HG03439 (cell line): Measurements from ENCODE around the gene PI4KA.

Experiments used
- ATAC-seq: cut with Tn5 transposase; IDR thresholded peaks from one replicate; pipeline ENCODE4 v1.9.1; 2021; ENCODE audit warnings: mild to moderate bottlenecking, moderate library complexity; ENCODE audit not compliant: unreplicated experiment

The PI4KA gene

DNA sequence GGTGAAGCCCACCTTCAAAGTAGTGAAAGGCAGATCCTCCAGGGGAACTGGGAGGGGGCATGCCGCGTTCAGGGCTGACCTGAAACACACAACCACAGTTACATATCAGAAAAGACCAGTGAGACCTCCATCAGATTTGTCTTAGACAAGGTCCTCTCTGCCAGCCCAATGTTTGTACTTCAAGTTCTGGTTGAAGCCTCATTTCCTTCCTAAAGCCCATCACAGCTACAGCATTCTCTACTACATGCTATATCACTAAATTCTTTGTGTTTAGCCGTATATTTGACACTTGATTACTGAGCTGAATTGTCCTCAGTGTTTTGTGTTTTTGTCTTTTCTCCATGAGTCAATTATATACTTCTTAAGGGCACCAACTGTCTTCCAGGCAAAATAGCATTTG is 40.1 kb downstream of the PI4KA start:
- ATAC-seq: no peak

DNA sequence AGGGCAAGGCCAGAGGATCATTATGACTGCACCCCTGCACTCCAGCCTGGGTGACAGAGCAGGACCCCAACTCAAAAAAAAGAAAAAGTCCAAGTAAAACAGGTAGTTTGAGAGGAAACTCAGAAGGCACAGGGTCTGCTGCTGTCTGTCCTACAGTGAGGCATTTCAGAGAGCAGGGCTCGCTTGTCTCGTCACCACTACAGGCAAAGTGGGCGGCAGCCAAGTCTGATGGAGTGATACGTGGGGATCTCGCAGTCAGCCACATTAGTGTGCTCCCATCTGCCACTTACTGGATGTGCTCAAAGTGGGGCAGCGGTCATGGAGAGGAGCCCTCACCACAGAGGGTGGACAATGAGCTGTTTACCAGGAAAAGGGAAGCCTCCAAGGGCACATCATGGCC is 42.1 kb downstream of the PI4KA start:
- no peak for ATAC-seq

DNA sequence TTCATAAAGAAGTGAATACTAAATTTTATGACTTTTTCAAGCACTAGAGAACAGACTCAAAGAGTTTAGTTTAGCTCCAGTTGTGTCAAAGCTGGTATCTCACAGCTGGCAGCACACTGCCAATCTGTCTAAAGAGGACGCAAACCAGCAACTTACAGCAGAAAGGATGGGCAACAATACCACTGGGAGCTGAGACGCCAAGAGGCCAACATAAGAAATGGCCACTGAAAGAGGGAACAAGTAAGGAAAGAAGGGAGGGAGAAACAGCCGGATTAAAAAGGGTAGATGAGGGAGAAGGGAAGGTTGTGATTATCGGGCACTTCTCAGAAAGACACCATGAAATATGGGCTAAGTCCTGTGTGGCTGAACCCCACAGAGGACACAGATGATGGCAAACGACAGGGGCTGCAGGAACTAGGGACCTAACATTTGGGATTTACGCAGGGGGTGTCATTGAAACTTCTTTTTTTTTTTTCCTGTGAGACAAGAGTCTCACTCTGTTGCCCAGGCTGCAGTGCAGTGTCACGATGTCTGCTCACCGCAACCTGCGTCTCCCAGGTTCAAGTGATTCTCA is 43.0 kb downstream of the PI4KA start:
- no peak for ATAC-seq

DNA sequence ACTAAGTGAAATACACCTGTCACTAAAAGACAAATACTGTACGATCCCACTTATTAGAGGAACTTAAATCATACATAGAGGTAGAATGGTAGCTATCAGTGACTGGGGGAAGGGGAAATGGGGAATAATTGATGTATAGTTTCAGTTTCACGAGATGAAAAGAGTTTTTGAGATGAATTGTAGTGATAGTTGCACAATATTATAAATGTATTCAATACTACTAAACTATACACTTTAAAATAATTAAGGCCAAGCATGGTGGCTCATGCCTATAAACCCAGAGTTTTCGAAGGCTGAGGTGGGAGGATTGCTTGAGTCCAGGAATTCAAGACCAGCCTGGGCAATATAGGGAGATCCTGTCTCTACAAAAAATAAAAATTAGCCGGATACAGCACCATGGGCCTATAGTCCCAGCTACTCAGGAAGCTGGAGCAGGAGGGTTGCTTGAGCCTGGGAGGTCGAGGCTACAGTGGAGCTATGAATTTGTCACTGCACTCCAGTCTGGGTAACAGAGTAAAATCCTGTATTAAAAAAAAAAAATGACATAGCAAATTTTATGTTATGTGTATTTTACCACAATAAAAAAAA is 44.3 kb downstream of the PI4KA start:
- ATAC-seq: no peak

DNA sequence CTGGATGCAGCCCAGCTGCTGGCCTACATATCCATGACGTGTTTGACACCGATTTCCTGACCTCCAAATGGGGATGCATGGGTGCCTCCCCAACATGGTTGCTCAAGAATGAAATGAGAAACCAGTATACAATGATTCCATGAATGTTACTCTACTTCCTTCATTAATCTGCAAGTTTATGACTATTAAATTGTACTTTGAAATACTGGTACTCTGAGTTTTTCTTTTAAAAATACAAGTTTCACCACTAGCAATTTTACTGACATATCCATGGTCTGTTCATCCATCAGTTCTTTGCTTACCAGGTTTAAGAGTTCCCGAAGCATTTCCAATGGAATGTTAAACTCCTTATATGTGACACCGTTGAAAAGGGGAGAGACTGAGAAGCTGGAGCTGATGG is 45.6 kb downstream of the PI4KA start:
- no peak for ATAC-seq

DNA sequence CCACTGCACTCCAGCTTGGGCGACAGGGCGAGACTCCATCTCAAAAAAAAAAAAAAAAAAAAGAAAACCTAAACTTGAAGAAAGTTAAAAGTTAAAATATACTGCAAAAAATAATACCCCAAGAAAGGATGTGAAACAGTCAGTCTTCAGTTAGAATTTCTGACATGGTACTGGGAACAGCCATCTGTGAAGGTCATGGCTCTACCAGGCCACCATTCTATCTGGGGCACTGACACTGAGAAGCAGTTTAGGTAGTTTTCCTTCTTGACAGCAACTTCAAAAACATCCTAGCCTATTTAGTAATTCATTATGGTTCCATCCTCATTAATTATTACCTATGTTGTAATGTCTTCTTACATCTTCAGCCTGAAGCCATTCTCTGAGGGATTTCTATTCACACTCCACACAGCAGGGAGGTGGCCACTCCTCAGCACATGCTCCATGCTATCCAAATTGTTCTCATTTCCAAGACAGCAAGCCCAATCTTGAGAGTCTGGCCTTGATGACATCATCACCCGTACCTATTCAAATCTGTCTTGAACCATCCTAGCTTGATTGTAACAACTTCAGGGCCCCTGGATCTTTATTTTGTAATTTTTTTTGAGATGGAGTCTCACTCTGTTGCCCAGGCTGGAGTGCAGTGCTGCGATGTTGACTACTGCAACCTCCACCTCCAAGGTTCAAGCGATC is 46.5 kb downstream of the PI4KA start:
- no peak for ATAC-seq

DNA sequence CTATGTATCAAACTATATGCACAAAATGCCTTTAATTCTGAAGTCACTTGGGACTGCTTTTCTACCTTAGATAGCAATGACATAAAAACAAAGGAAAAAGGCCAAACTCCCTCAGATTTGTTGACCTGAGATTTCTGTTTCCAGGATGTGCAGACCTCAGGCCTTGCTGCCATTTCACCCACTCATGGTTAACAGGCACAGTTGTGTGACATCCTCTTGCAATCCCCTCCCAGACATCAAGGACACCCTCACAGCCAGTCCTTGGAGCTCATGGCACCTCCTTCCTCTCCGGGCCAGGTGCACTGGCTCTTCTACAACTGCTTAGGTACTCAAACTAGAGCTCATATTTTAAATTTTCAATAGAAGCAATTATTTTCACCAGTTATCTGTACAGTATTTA is 47.4 kb downstream of the PI4KA start:
- ATAC-seq: no peak

DNA sequence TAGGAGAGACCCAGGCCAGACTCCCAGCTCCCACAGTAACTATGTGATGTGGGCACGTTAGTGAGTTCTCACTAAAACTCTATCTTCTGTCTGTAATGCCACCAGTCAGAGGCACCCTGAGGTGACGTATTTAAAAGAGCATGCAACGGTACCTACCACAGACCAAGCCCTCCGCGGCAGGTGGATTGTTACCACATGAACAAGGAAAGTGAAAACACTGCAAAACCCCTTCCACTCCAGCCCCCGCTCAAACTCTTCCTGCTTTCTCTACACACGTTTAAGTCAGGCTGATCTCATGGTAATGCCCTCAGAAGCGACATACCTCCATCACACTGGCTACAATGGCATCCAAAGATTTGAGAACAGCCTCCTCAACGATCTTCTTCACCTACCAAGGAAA is 48.0 kb downstream of the PI4KA start:
- no peak for ATAC-seq

DNA sequence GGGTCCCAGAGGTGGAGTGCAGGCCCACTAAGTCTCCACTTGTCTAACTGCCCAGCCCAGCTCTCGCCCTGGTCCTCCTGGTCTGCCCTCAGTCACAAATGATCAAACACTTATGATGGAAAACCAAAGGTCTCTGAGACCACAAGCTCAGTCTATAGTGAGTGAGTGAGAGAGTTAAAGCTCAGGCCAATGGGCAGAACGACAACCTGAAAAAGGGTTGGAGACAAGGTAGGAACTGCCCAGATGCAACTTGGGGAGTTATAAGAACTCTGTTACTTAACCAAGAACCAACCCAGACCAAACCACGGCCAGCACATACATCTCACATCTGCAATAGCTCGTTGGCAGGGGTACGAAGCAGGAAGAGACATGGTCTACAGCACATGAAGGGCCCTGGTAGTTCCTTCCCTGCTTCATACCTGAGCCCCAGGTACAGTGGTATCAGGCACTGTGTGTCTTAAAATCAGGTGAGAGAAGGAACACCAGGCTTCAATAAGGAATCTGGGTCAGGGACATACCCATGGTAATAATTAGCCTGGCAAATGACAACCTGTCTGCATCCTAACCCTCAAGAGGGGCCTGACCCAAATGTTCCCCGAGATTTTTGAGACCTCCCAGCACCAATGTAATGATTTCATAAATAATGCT is 48.9 kb downstream of the PI4KA start:
- ATAC-seq: no peak

DNA sequence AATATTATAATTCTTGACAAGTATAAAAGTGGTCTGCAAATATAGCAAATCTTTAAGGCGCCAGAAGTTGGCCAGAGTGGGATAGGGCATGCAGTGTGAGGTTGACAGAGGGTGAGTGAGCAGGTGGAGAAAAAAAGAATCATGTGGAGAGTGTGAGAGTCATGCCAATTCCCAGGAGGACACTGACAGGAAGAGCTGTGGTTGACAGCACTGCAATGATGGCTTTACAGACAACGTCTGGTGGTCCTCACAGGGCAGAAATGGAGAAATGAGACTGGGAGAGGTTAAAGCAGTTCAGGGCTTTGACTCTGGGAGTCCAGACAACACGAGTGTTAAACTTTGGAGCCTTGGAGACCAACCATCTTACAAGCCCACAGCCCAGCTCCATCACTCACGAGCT is 49.8 kb downstream of the PI4KA start:
- ATAC-seq: no peak

DNA sequence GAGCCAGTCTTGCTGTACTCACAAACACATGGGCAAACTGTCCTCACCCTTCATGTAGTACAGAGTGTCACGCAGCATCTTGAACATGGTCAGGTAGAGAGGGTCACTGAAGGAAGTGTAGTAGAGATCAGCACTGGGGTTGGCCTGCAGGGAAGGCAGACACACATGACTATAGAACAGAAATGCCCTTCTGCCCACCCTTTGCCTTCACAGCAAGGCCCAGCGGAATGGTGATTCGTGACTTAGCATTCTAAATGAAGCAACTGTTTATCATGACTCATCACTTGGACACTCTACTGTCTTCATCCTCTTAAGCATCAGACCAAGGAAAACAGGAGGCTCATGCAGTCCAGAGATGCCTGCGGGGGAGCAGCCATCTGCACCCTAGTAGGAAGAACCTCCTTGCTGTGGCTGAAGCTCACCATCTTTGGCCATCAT is 51.3 kb downstream of the PI4KA start:
- ATAC-seq: no peak

DNA sequence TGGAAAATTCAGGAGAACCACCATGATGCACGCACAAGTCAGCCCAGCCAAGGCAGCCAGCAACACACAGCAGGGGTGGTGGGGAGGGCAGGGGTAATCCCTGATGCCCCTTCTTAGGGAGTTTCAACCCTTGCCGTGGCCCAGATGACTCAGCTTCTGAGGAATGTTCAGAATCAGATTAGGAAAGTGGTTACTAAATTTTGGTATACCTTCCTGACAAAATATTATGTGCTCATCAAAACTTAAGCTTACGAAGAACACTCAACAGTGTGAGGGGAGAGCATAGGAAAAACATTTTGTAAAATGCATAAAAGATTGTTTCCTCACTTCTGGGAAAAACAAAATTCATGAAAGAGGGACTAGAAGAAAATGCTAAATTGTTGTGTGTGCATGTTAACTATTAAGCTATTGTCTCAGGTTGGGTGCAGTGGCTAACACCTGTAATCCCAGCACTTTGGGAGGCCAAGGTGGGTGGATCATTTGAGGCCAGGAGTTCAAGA is 52.6 kb downstream of the PI4KA start:
- ATAC-seq: no peak

DNA sequence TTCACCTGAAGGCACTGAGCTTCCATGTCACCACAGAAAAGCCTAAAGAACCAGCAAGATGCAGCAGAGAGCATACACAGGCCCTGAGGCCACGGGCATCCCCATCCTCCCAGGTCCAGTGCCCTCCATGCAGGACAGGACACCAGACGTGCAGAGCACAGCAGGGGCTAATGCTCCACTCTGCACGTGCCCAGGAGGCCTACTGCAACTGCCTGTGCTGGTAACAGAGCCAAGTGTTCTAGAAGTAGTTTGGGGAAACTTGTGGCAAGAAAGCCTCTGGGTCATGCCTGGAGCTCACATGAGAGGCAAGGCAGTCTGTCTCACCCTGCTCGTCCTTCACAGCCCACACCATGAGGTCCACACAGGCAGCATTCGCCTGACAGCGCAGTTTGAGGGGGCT is 54.0 kb downstream of the PI4KA start:
- no peak for ATAC-seq

DNA sequence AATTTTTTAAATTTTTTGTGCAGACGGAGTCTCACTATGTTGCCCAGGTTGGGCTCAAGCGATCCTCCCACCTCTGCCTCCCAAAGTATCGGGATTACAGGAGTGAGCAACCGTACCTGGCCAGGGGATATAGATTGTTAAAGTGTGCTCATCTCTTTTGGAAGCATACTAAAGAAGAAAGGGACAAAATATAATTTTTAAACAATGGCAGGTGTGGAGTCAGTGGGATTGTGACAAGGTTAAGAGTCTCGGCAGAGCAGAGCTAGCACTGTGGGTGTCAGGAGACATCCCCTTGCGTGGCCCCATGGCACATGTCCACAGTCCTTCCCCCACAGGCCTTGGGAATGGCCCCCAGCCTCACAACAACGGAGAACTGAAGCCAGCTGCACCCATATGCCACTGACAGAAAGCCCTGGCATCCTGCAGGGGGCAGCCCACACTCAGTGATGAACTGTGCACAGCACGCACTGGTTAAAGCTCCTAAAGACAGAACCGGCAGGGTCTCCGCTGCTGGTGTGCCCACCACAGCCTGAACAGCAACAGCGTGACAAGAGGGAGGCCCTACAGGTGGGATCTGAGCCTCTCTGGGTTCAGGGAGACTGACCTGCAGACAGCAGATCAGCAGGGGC is 54.8 kb downstream of the PI4KA start:
- ATAC-seq: no peak

DNA sequence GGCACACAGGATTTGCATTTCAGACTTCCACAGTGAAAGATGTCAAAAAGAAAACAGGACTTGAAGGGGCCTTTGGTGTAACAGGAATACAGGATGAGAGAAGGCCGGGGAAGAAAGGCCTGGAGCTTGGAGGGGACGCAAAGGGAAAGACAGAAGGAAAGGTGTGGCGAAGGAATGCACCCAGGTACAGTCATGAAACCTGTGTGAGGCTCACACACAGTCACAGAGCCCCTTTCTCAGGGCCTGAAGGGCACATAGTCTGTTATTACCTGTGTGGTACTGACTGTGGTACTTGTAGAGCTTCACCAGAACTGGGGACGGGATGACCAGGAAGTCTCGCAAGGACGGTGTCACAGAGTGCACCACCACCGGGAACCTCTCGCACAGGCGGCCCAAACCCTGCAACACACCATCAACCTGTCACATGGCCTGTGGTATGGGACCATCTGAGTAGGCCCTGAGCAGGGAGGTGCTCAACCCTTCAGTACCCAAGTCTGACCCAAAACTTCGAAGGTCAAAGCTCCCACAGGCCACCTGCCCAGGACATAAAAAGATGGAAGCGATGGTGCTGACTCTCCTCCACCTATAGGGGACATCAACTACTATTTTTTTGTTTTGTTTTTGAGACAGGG is 55.6 kb downstream of the PI4KA start:
- no peak for ATAC-seq

DNA sequence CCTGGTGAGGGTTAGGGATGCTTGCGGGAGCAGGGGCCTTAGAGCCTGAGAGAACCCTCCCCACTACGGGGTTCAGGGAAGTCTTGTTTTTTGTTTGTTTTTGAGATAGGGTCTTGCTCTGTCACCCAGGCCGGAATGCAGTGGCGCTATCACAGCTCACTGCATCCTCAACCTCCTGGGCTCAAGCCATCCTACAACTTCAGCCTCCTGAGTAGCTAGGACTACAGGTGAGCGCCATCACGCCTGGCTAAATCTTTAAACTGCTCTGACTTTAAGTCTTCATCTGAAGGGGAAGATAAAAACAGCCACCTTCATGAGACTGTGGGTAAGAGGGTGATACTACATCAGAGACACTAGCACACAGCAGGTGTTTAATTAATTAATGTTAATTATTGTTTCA is 56.2 kb downstream of the PI4KA start:
- ATAC-seq: no peak

DNA sequence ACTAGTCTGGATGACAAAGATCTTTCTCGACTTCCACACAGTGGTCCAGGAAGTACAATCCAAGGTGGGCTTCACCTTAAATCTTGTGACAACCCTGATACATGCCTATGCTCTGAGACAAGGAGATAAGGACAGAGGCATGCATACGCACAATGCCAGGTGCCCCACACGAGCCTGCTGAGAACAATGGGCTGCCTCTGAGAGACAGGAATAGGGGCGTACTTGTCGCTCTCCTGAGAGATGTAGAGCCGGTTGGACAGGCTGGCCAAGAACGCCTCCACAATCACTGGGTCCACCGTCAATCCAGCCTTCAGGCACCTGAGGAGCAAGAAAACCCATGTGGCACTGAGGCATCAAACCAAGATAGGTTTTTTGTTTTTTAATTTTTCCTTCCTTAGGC is 59.2 kb downstream of the PI4KA start:
- ATAC-seq: no peak

DNA sequence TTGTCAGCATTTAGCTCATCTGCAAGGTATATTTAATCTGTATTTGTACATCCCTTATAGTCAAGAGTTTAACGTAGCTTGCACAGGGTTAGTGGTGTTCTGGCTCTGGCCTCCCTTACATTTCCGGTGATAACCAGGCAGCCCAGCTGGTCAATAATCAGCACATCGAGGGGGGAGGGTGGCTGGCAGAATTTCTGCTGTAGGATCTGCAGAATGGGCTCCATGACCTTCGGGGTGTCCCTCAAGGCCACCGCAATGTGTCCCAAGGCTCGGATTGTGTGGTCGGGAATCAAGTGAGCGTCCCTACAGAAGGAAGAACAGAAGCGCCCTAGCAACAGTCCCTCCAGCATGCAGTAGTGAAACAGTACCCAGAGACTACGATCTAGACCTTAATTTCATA is 59.6 kb downstream of the PI4KA start:
- no peak for ATAC-seq

DNA sequence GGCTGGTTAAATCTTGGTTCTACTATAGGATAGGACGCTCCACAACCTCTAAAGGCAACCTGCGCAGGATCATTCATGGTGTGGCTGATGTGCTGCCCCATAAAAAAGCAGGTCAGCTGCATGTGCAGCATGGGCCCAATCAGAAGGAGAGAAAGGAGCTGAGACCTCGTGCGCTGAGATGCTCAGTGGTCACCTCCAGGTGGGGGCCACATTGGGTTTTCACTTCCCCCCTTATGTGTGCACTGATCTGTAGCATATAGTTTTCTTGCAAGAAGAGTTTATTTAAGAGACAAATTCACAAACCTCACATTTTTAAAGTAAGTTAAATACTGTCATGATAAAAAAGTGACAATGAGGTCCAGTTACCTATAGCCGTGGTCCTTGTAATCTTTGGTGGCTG is 60.4 kb downstream of the PI4KA start:
- no peak for ATAC-seq

DNA sequence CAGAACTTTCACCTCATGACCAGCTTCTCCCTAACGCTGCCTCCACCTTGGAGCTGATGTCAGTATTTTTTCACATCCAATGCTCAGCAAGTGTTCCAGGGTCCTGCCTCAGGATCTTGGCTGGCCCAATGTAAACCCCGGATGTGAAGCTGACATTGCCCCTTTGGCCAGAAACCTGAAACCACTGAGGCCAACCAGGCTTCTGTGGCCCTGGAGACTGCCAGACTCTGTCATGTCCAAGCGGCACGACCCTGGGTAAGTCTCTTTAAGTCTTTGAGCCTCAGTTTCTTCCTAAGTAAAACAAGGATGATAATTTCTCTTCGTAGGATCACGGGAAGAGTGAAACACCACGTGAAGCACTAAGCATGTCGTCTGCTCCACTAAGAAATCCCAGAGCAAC is 61.9 kb downstream of the PI4KA start:
- ATAC-seq: no peak
